ENCODE data around the gene CCNL1.

CCNL1 gene

GRCh38 chr3:157122832-157123427 lies 37.0 kb downstream of the CCNL1 start:
- DNase-seq (ENCODE audit: low read depth in 2 of 2): no peak

- DNase-seq (ENCODE audit: low read depth in 2 of 2): no peak
Observed at GRCh38 chr3:157122116-157122515, 37.8 kb downstream of the CCNL1 start.

DNA sequence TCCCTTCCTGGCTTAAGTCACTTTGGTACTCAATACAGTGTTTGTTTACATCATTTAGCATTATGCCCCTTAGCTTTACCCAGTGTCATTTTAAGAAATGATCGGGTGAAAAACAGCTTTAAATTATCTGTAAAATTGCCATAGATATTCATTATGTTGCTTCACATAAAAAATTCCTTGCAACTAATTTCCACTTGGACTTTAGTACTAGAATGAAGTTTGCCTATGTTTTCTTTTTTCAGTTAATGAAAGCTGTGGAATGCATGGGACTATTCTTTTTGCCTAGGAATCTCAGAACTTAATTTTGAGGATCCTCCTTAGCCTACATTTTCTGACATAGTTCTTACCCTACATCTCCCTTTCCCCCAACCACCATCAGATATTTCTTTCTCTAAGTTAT lies 38.4 kb downstream of the CCNL1 start:
- no peak for DNase-seq (ENCODE audit: low read depth in 2 of 2)

- no peak for DNase-seq (ENCODE audit: low read depth in 2 of 2)
Observed at GRCh38 chr3:157120071-157120892, 39.7 kb downstream of the CCNL1 start.

GRCh38 chr3:157119369-157119951 lies 40.5 kb downstream of the CCNL1 start:
- DNase-seq (ENCODE audit: low read depth in 2 of 2): no peak

- DNase-seq (ENCODE audit: low read depth in 2 of 2): no peak
Observed at GRCh38 chr3:157117875-157118654, 41.9 kb downstream of the CCNL1 start.

- DNase-seq (ENCODE audit: low read depth in 2 of 2): no peak
Observed at GRCh38 chr3:157117206-157117605, 42.7 kb downstream of the CCNL1 start.

GRCh38 chr3:157116017-157116416 lies 43.9 kb downstream of the CCNL1 start:
- DNase-seq (ENCODE audit: low read depth in 2 of 2): no peak

DNA sequence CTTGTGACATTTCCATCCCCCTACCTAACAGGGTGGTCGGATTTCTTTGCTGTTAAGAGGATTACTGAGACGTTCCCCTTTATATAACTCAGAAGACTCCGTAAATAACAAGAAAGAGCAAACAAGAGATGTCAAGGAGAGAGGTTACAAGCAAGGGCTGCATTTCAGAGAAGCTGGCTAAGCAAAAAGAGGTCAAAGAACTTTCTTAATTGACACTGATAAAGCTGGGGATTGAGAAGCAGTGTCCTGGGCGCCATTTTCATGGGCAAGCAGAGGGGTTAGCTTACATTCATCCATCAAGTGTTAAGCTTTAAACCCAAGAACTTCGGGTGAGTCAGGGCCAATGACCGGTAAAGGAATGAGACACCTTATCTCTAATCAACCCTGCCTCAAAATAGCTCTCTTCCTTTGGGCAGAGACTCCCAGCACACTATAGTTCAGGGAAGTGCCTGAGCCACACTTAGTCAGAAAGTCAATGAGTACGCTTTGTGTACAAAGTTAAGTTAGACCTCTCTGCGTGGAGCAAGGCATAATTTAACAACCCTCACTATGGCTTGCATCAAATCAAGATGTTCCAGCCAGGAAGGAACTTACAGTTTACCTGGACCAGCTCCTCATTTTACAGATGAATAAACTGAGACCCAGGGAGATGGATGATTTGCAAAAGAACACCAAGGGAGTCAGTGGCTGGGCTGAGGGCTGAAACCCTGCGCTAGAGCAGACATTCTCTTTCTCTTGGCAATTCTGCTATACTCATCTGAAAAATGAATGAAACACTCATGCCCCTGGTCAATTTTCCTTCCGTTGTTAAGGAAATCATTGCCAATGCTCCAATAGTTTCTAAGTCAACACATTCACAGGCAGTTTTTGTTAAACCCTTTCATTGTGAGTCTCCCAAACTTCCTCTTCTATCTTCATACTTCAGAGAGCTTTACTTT lies 44.6 kb downstream of the CCNL1 start:
- no peak for DNase-seq (ENCODE audit: low read depth in 2 of 2)

DNA sequence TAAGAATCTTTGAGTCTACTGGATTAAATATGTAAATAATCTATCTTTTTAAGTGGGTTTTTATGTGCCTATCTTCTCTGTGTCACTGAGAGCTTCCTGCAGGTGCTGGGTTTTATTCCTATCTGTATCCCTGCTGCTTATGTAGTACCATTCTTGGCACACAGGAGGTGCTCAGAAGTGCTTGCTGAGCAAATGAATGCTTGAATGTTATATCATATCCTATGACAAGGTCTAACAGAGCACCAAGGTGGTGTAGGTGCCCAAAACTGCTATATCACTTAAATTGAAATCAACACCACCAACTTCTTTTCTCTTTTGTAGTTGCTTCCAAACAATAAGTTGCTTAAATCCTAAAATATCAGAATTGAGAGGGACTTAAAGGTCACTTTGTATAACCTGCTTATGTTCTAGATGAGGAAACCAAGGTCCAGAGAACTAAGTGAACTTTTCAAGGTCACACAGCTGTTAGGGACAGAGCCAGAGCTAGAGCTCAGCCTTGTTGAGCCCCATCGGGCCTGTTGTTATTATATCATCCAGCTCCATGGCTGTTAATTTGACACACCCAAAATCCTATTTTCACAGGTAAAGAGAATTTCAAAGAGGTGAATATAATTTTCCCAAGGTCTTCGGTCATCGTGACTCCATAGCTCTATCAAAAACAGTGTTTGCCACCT lies 46.0 kb downstream of the CCNL1 start:
- DNase-seq (ENCODE audit: low read depth in 2 of 2): no peak

- no peak for DNase-seq (ENCODE audit: low read depth in 2 of 2)
Observed at GRCh38 chr3:157112536-157112935, 47.4 kb downstream of the CCNL1 start.

GRCh38 chr3:157111518-157111917 lies 48.4 kb downstream of the CCNL1 start:
- no peak for DNase-seq (ENCODE audit: low read depth in 2 of 2)

DNA sequence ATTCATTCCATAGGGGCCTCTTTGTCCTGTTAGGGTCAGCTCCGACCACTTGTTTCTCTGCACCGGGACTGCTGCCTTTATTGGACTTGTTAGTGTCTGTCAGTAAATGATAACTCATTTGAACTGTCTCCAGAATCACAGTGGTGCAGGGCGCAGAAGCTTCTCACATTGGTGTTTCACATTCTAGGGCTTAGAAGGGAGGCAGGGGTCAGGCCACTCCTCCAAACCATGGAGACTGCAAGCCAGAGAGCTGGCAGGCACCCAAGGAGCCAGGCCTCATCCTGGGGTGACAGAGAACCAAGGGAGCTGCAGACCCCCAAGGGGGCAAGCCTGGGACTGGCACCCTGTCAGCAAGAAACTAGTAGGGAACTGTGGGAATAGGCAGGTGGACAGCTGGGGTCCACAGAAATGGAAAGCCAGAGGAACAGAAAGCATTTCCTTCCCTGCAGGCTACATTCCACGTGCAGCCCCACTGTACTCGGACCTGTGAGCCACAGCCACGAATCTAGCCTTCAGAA lies 49.1 kb downstream of the CCNL1 start:
- DNase-seq (ENCODE audit: low read depth in 2 of 2): no peak

- no peak for DNase-seq (ENCODE audit: low read depth in 2 of 2)
Observed at GRCh38 chr3:157109267-157110141, 50.4 kb downstream of the CCNL1 start.

DNA sequence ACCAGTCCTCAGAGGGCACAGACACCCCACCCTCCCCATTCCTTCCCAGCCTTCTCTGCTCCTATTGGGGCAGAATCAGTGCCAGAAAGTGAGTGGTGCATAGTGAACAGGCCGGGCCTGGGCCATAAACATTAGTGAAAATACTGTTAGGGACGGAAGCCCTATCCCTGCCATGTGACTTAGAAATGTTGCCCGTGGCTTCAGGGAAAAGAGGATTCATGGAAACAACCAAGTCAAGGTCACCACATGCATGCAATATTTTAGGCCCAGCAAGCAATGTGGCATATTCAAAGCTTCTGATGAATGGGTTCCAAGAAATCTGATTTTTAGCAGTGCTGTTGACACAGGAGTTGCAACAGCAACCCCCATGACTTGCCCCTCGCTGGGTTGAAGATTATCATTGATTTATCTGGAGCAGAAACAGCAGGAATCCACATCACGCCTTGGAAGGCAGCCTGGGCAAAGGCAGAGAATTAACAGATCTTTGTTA lies 52.3 kb downstream of the CCNL1 start:
- DNase-seq (ENCODE audit: low read depth in 2 of 2): no peak

- no peak for DNase-seq (ENCODE audit: low read depth in 2 of 2)
Observed at GRCh38 chr3:157107037-157107436, 52.9 kb downstream of the CCNL1 start.

GRCh38 chr3:157104928-157105652 lies 54.9 kb downstream of the CCNL1 start:
- DNase-seq (ENCODE audit: low read depth in 2 of 2): no peak

DNA sequence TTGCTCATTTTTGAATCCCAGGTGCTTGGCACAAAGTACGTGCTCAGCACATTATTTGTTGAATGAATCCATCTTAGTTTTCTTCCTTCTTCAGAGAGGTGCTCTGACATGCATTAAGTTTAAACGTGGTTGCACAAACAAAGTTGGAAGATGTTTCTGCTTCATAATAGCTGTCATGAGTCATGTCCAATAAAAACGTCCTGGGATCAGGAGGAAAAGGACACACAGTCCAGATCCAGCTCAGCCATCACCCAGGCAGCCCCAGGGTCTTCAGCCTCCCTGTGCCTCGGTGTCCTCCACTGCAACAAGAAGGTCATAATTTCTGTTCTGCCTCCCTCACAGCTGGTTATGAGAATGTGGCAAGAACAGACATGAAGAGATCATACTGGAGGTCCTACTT lies 55.4 kb downstream of the CCNL1 start:
- no peak for DNase-seq (ENCODE audit: low read depth in 2 of 2)

DNA sequence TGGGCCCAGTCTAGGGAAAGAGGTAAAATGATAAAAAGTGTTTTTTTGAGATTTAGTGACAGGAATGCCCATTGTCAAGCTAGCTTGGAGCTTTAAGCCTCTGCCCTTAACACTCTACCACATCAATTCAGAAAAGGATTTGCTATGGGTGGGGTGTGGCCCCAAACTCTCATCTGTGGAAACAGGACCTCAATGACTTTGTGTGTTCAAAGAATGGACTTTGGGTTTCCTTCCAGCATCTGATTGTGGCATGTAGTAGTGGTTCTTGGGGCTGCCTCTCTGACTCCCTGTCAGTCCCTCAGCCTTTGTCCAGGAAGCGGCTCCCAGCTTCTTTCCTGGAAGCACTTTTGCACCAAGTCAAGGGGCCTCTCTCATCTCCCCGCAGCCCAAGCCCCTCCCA lies 56.1 kb downstream of the CCNL1 start:
- DNase-seq (ENCODE audit: low read depth in 2 of 2): no peak

Data from stimulated activated CD4-positive, alpha-beta T cell treated with anti-CD3 and anti-CD28 coated beads, Interleukin-15, amount 100 ng/mL, for 48 hours (primary cell).